HEK293 (cell line): ENCODE data around the gene ZFYVE28.

Source experiments
- CTCF ChIP-seq: fragments of 450-650 bp; formaldehyde crosslinking; IDR thresholded peaks from 2 replicates; pipeline ENCODE4 v1.5.1; 2016; ENCODE audit warnings: missing biosample characterization, missing genetic modification characterization
- EGR2 ChIP-seq: fragments of 450-650 bp; formaldehyde crosslinking; IDR thresholded peaks from 2 replicates; pipeline ENCODE4 v1.5.1; 2016; ENCODE audit warnings: low read depth, missing biosample characterization, missing genetic modification characterization
- GLIS1 ChIP-seq: fragments of 450-650 bp; formaldehyde crosslinking; IDR thresholded peaks from 2 replicates; pipeline ENCODE4 v1.5.1; 2016; ENCODE audit warnings: missing biosample characterization, missing genetic modification characterization
- GLIS2 ChIP-seq: fragments of 450-650 bp; formaldehyde crosslinking; IDR thresholded peaks from 2 replicates; pipeline ENCODE4 v1.5.1; 2016; ENCODE audit warnings: missing biosample characterization, missing genetic modification characterization
- IKZF3 ChIP-seq: fragments of 450-650 bp; IDR thresholded peaks from 2 replicates; pipeline ENCODE4 v1.5.0; 2018; ENCODE audit warnings: missing biosample characterization, mild to moderate bottlenecking, missing genetic modification characterization, moderate library complexity
- KLF17 ChIP-seq: fragments of 450-650 bp; formaldehyde crosslinking; IDR thresholded peaks from 2 replicates; pipeline ENCODE4 v1.5.1; 2016; ENCODE audit warnings: missing biosample characterization, missing genetic modification characterization
- KLF7 ChIP-seq: fragments of 450-650 bp; formaldehyde crosslinking; IDR thresholded peaks from 2 replicates; pipeline ENCODE4 v1.5.1; 2016; ENCODE audit warnings: missing biosample characterization, missing genetic modification characterization, borderline replicate concordance
- PRDM1 ChIP-seq: fragments of 450-650 bp; formaldehyde crosslinking; IDR thresholded peaks from 2 replicates; pipeline ENCODE4; 2016; ENCODE audit warnings: missing biosample characterization, missing genetic modification characterization
- PRDM2 ChIP-seq: fragments of 450-650 bp; formaldehyde crosslinking; IDR thresholded peaks from 2 replicates; pipeline ENCODE4 v1.5.1; 2016; ENCODE audit warnings: missing biosample characterization, missing genetic modification characterization, borderline replicate concordance
- REST ChIP-seq: fragments of 450-650 bp; formaldehyde crosslinking; IDR thresholded peaks from 2 replicates; pipeline ENCODE4 v1.5.1; 2016; ENCODE audit warnings: missing biosample characterization, missing genetic modification characterization
- SP2 ChIP-seq: fragments of 450-650 bp; formaldehyde crosslinking; IDR thresholded peaks from 2 replicates; pipeline ENCODE4 v1.5.1; 2016; ENCODE audit warnings: missing biosample characterization, missing genetic modification characterization
- TRIM28 ChIP-seq: IDR thresholded peaks from 2 replicates; pipeline ENCODE4 v1.6.1; 2011; ENCODE audit warnings: low read length, control low read depth, borderline replicate concordance
- ZBTB7A ChIP-seq: fragments of 450-650 bp; formaldehyde crosslinking; IDR thresholded peaks from 2 replicates; pipeline ENCODE4 v1.5.1; 2016; ENCODE audit warnings: low read depth, missing biosample characterization, missing genetic modification characterization
- ZFP3 ChIP-seq: fragments of 450-650 bp; formaldehyde crosslinking; IDR thresholded peaks from 2 replicates; pipeline ENCODE4 v1.5.1; 2016; ENCODE audit warnings: low read depth, missing biosample characterization, missing genetic modification characterization
- ZFP37 ChIP-seq: fragments of 450-650 bp; formaldehyde crosslinking; IDR thresholded peaks from 2 replicates; pipeline ENCODE4 v1.5.1; 2016; ENCODE audit warnings: missing biosample characterization, missing genetic modification characterization
- ZNF157 ChIP-seq: fragments of 450-650 bp; formaldehyde crosslinking; IDR thresholded peaks from 2 replicates; pipeline ENCODE4 v1.5.1; 2016; ENCODE audit warnings: missing biosample characterization, missing genetic modification characterization
- ZNF292 ChIP-seq: fragments of 450-650 bp; formaldehyde crosslinking; IDR thresholded peaks from 2 replicates; pipeline ENCODE4 v1.5.1; 2016; ENCODE audit warnings: low read depth, missing biosample characterization, missing genetic modification characterization, borderline replicate concordance
- ZNF335 ChIP-seq: fragments of 450-650 bp; formaldehyde crosslinking; conservative IDR thresholded peaks from 2 replicates; pipeline ENCODE4 v1.5.1; 2016; ENCODE audit warnings: missing biosample characterization, missing genetic modification characterization
- ZNF366 ChIP-seq: fragments of 450-650 bp; formaldehyde crosslinking; conservative IDR thresholded peaks from 2 replicates; pipeline ENCODE4 v1.5.1; 2016; ENCODE audit warnings: missing biosample characterization, missing genetic modification characterization
- ZNF501 ChIP-seq: fragments of 450-650 bp; formaldehyde crosslinking; IDR thresholded peaks from 2 replicates; pipeline ENCODE4 v1.5.1; 2016; ENCODE audit warnings: missing biosample characterization, missing genetic modification characterization
- ZNF707 ChIP-seq: fragments of 450-650 bp; formaldehyde crosslinking; IDR thresholded peaks from 2 replicates; pipeline ENCODE4 v1.5.1; 2016; ENCODE audit warnings: missing biosample characterization, missing genetic modification characterization
- ZXDB ChIP-seq: fragments of 450-650 bp; formaldehyde crosslinking; IDR thresholded peaks from 2 replicates; pipeline ENCODE4 v1.5.1; 2016; ENCODE audit warnings: missing biosample characterization, missing genetic modification characterization
- TF ChIP-seq, protein P1 (sequence below): fragments of 450-650 bp; formaldehyde crosslinking; IDR thresholded peaks from 2 replicates; pipeline ENCODE4 v1.5.1; 2016; ENCODE audit warnings: missing biosample characterization, missing genetic modification characterization
- TF ChIP-seq, protein P2 (sequence below): fragments of 450-650 bp; formaldehyde crosslinking; IDR thresholded peaks from 2 replicates; pipeline ENCODE4 v1.5.1; 2016; ENCODE audit warnings: missing biosample characterization, missing genetic modification characterization

The ZFYVE28 gene

GRCh38 chr4:2441393-2442174 lies 23.1 kb upstream of the ZFYVE28 start (continued):
- peak; percentile 86 for TF ChIP-seq ZNF335
- TF ChIP-seq KLF7 (tag by site-specific recombination), result peak; percentile 83; the same call in 1 of the 2 replicates
- TF ChIP-seq SP2 (tag by site-specific recombination), result no peak
- TF ChIP-seq EGR2, result peak; percentile 64
- TF ChIP-seq KLF17 (tag by site-specific recombination), result peak; percentile 55; the same call in 1 of the 2 replicates
- TF ChIP-seq PRDM1 (tag by site-specific recombination), result no peak
- TF ChIP-seq, protein P1, sequence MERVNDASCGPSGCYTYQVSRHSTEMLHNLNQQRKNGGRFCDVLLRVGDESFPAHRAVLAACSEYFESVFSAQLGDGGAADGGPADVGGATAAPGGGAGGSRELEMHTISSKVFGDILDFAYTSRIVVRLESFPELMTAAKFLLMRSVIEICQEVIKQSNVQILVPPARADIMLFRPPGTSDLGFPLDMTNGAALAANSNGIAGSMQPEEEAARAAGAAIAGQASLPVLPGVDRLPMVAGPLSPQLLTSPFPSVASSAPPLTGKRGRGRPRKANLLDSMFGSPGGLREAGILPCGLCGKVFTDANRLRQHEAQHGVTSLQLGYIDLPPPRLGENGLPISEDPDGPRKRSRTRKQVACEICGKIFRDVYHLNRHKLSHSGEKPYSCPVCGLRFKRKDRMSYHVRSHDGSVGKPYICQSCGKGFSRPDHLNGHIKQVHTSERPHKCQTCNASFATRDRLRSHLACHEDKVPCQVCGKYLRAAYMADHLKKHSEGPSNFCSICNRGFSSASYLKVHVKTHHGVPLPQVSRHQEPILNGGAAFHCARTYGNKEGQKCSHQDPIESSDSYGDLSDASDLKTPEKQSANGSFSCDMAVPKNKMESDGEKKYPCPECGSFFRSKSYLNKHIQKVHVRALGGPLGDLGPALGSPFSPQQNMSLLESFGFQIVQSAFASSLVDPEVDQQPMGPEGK (tag by site-specific recombination), result peak; percentile 64
- no peak for TF ChIP-seq ZNF292 (tag by site-specific recombination)
- no peak for TF ChIP-seq TRIM28
- no peak; the same call in 1 of the 2 replicates for TF ChIP-seq ZNF501 (tag by site-specific recombination)
- no peak for TF ChIP-seq ZBTB7A (tag by site-specific recombination)
- TF ChIP-seq PRDM2 (tag by site-specific recombination), result no peak
- TF ChIP-seq REST (tag by site-specific recombination), result 0 out of 2 replicates have a peak, but pooled peaks have one; percentile 9
- no peak for TF ChIP-seq ZNF707
- TF ChIP-seq GLIS1, result peak; percentile 91
- TF ChIP-seq, protein P2, sequence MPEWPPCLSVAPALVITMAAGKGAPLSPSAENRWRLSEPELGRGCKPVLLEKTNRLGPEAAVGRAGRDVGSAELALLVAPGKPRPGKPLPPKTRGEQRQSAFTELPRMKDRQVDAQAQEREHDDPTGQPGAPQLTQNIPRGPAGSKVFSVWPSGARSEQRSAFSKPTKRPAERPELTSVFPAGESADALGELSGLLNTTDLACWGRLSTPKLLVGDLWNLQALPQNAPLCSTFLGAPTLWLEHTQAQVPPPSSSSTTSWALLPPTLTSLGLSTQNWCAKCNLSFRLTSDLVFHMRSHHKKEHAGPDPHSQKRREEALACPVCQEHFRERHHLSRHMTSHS, result no peak
- no peak for TF ChIP-seq ZFP3 (tag by site-specific recombination)
- TF ChIP-seq GLIS2, result peak; percentile 90
- TF ChIP-seq ZFP37 (tag by site-specific recombination), result peak; percentile 77; the same call in 1 of the 2 replicates
- TF ChIP-seq ZNF157 (tag by site-specific recombination), result no peak
- 0 out of 2 replicates have a peak, but pooled peaks have one; percentile 27 for TF ChIP-seq ZXDB (tag by site-specific recombination)
- peak; percentile 89 for TF ChIP-seq CTCF (tag by site-specific recombination)
- TF ChIP-seq ZNF366 (tag by site-specific recombination), result no peak
- peak; percentile 56; the same call in 1 of the 2 replicates for TF ChIP-seq IKZF3 (tag by site-specific recombination)
